Measurements from ENCODE around the gene ZNRF3.

ZNRF3 gene

DNA sequence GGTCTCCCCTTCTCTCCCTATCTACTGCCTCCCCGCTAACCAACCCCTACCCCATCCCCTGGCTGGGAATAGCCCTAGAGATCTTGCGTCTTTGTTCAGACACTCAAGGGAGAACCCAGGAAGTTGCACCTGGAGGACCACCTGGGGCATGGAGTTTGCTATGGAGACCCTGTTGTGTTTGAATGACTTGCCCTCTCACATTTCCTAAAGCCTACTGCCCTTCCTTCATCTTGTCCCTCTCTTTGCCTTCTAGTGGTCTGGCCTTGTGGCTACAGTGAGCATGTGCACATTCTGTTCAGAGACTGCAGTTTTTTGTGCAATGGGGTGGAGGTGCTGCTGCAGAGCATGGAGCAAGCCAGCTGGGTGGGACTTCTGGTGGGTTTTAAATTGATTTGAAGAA lies 42.5 kb downstream of the ZNRF3 start:
- H3K4me3 ChIP-seq (ENCODE audit: low read length): no peak overlapping the region
- TF ChIP-seq ZNF274 (IDR thresholded peaks at IDR 0.05; ENCODE audit: low read depth, low read length): no peak

DNA sequence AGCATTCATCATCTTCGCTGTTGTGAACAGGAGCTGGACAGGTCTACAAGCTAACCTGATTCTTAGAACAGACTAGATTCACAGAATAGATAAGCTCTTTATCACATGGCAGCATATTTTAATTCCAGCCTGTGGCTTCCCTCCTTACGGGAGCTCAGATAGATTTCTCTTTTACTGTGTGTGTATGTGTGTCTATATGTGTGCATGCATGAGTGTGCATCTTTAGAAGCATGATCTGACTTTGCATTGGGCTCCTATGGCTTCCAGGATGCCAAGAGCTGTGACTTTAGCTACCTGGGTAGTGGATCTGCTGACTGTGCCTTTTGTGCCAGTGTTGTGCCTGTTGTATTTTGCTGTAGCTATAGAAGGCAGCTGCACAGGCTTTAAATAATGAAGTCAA lies 44.3 kb downstream of the ZNRF3 start:
- TF ChIP-seq ZNF274 (IDR thresholded peaks at IDR 0.05; ENCODE audit: low read depth, low read length): no peak

DNA sequence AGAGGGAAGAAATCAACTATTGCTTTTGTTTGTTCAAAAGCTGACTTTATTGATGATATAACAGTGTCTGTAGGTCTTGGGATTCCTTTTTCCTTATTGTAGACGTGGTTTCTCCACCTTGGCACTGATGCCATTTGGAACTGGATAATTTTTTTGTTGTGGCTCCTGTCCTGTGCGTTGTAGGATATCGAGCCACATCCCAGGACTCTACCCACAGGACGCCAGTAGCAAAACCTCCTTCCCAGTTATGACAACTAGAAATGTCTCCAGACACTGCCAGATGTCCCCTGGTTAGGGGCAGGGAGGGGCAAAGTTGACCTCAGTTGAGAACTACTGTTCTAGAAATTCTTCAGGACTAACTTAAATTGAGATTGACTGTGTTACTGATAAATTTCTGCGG lies 45.8 kb downstream of the ZNRF3 start:
- TF ChIP-seq ZNF274 (IDR thresholded peaks at IDR 0.05; ENCODE audit: low read depth, low read length): no peak
- H3K4me3 ChIP-seq (ENCODE audit: low read length): no peak overlapping the region

More for the DNA sequence above, 44.3 kb downstream of the ZNRF3 start:
- no peak overlapping the region for H3K4me3 ChIP-seq (ENCODE audit: low read length)

DNA sequence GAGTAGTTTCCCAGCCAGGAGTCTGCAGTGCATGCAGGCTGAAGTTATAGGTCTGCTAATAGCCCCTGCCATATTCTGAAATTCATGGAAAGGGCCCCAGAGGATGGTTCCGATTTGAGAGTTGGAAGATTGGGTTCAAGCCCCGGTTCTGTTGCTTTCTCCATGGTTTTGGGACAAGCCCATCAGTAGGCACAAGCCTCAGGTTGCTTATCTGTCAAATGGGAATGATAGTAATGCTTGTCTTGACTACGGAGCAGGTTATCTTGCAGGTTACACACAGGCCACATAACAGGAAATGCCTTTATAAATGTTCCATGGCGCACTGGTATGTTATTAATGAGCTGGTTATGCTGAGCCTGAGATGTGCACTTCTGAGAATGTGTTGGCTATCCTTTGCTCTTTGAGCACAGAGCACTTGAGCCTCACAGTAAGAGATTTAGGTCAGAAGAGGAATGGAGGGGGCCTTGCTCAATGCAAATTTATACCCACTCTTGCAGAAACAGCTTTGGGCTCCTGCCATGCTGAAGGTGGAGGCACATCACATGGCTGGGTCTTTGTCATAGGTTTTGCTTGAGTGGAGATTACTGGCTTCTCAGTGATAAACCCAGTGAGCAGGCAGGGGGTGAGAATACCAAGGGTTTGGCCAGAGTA lies 47.1 kb downstream of the ZNRF3 start:
- H3K4me3 ChIP-seq (ENCODE audit: low read length): no peak overlapping the region
- TF ChIP-seq ZNF274 (IDR thresholded peaks at IDR 0.05; ENCODE audit: low read depth, low read length): no peak

- no peak for TF ChIP-seq ZNF274 (IDR thresholded peaks at IDR 0.05; ENCODE audit: low read depth, low read length)
- no peak overlapping the region for H3K4me3 ChIP-seq (ENCODE audit: low read length)
Observed at GRCh38 chr22:28931844-28932567, 48.6 kb downstream of the ZNRF3 start.

GRCh38 chr22:28933321-28933720 lies 49.9 kb downstream of the ZNRF3 start:
- H3K4me3 ChIP-seq (ENCODE audit: low read length): no peak overlapping the region
- TF ChIP-seq ZNF274 (IDR thresholded peaks at IDR 0.05; ENCODE audit: low read depth, low read length): no peak

GRCh38 chr22:28934026-28934425 lies 50.7 kb downstream of the ZNRF3 start:
- H3K4me3 ChIP-seq (ENCODE audit: low read length): no peak overlapping the region
- TF ChIP-seq ZNF274 (IDR thresholded peaks at IDR 0.05; ENCODE audit: low read depth, low read length): no peak

GRCh38 chr22:28935140-28935539 lies 51.8 kb downstream of the ZNRF3 start:
- H3K4me3 ChIP-seq (ENCODE audit: low read length): no peak overlapping the region
- no peak for TF ChIP-seq ZNF274 (IDR thresholded peaks at IDR 0.05; ENCODE audit: low read depth, low read length)

- no peak for TF ChIP-seq ZNF274 (IDR thresholded peaks at IDR 0.05; ENCODE audit: low read depth, low read length)
- no peak overlapping the region for H3K4me3 ChIP-seq (ENCODE audit: low read length)
Observed at GRCh38 chr22:28935713-28936112, 52.3 kb downstream of the ZNRF3 start.

DNA sequence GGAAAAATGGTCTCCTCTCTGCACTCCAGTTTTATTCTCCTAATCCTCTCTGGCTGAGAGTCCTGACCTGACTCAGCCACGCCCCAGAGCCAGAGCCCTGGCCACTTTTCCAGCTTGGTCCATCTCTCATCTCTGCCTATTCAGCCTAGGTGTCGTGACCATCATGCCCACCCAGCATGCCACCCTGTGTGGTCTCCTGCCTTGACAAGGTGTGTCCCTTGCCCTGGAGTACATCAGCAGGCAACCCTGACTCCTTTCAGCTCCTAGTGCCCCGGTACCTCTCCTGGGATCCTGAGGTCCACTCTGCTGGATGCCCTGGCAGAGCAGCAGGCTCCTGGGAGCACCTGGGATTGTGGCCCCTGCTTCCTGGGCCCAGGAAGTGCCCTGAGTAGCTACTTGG lies 52.8 kb downstream of the ZNRF3 start:
- no peak overlapping the region for H3K4me3 ChIP-seq (ENCODE audit: low read length)

DNA sequence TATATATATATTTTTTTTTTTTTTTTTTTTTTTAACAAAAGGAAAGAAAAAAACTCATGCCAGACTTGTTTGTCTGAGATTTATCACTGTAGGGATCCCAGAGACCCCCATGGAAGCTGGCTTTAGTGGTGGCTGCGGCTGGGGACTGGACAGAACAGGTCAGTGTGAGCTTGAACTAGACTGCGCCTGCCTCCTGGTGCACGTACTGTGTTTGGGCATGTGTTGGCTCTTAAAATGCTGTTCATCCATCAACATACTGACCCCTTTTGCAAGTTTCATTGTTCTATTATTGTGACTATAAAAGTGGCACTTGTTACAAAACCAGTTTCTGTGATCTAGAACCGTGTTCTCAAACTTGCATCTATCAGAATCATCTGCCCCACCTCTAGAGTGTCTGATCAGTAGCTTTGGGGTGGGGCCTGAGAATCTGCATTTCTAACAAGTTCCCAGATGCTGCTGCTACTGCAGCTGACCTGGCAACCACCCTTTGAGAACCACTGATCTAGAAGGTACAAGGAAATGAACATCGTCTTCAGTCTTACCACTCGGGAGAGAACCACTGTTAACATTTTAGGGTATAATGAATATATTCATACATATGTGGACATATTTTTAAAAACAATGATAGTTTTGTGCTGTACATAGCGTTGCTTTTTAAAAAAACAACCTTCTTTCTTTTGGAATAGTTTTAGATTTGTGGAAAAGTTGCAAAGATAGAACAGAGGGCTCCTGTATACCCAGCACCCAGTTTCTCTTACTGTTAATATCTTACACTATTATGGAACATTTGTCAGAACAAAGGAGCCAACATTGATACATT lies 54.0 kb downstream of the ZNRF3 start:
- TF ChIP-seq ZNF274 (IDR thresholded peaks at IDR 0.05; ENCODE audit: low read depth, low read length): no peak
- no peak overlapping the region for H3K4me3 ChIP-seq (ENCODE audit: low read length)

More for the DNA sequence above, 52.8 kb downstream of the ZNRF3 start:
- TF ChIP-seq ZNF274 (IDR thresholded peaks at IDR 0.05; ENCODE audit: low read depth, low read length): no peak

GRCh38 chr22:28938286-28938833 lies 55.0 kb downstream of the ZNRF3 start:
- no peak for TF ChIP-seq ZNF274 (IDR thresholded peaks at IDR 0.05; ENCODE audit: low read depth, low read length)
- H3K4me3 ChIP-seq (ENCODE audit: low read length): no peak overlapping the region

DNA sequence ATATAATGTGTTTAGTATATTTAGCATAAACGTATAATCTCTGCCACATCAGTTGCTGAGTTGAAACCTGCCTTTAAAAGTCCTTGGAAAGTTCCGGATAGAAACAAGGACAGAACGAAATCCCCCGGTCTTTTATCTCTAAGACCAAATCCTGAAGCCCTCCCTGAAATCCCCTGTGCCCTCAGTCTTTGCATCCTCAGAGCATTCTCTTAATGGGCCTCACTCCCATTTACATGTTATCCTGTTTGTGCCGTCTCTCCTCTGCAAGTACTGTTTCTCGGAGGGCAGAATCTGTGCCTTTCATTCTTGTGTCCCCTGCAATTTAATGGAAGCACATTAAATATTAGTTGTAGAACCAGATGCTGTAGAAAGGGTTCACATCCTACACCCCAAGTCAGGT lies 56.0 kb downstream of the ZNRF3 start:
- no peak for TF ChIP-seq ZNF274 (IDR thresholded peaks at IDR 0.05; ENCODE audit: low read depth, low read length)
- H3K4me3 ChIP-seq (ENCODE audit: low read length): no peak overlapping the region

GRCh38 chr22:28939932-28940331 lies 56.6 kb downstream of the ZNRF3 start:
- no peak for TF ChIP-seq ZNF274 (IDR thresholded peaks at IDR 0.05; ENCODE audit: low read depth, low read length)
- no peak overlapping the region for H3K4me3 ChIP-seq (ENCODE audit: low read length)

All from GM08714 (cell line).